Measurements from ENCODE around the gene NPTX2. TPM values are rescaled to one million over a fixed set of nuclear protein-coding genes. Genes with fewer than 3 reads are reported as not detected.

The NPTX2 gene
- total RNA-seq, 6 donors from 2014 or later = 0.30 to 1.3 (median 0.95) TPM; not detected in 2

GRCh38 chr7:98661607-98662006, 44.5 kb downstream of the NPTX2 start:
- H3K4me1 ChIP-seq = no peaks in the 10 kb centered on the region
- no peak for TF ChIP-seq EP300 (IDR thresholded peaks at IDR 0.05)
- TF ChIP-seq, protein P1, sequence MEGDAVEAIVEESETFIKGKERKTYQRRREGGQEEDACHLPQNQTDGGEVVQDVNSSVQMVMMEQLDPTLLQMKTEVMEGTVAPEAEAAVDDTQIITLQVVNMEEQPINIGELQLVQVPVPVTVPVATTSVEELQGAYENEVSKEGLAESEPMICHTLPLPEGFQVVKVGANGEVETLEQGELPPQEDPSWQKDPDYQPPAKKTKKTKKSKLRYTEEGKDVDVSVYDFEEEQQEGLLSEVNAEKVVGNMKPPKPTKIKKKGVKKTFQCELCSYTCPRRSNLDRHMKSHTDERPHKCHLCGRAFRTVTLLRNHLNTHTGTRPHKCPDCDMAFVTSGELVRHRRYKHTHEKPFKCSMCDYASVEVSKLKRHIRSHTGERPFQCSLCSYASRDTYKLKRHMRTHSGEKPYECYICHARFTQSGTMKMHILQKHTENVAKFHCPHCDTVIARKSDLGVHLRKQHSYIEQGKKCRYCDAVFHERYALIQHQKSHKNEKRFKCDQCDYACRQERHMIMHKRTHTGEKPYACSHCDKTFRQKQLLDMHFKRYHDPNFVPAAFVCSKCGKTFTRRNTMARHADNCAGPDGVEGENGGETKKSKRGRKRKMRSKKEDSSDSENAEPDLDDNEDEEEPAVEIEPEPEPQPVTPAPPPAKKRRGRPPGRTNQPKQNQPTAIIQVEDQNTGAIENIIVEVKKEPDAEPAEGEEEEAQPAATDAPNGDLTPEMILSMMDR (IDR thresholded peaks at IDR 0.05) = no peak
- ATAC-seq (ENCODE audit: low FRiP score in 2 of 2) (no peak), DNase-seq (no peak)
- no peaks in the 10 kb centered on the region for H3K27me3 ChIP-seq
- no peaks in the 10 kb centered on the region for H3K36me3 ChIP-seq
- peaks cover 0 to 11% (median 3%) of the 10 kb centered on the region in 4 donors for H3K9me3 ChIP-seq
- no peak overlapping the region for H3K27ac ChIP-seq
- no peak overlapping the region for H3K4me3 ChIP-seq
- WGBS, 2 donors = 62 to 74% methylated on average over 3 of the region's 3 CpGs

DNA sequence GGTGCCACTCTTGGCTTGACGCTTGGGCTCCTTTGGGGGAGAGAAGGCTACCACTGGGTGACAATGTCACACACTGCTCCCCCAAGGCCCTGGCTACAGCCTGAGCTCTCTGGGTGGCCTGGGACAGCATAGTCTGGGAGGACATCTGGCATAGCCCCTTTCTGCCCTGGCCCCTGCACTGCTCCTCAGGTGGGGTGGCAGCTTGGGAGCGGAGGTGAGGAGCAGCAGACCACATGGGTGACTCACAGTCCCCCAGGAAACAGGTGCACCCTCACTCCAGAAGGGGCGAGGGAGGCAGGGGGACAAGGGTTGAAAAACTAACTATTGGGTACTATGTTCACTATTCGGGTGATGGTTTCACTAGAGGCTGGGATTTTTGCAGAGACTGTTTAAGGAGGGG, 45.2 kb downstream of the NPTX2 start:
- Histone ChIP-seq H3K4me3 (no peak overlapping the region), H3K27ac (no peak overlapping the region), H3K9me3 (peaks cover 0 to 11% (median 3%) of the 10 kb centered on the region in 4 donors), H3K4me1 (no peaks in the 10 kb centered on the region), H3K27me3 (no peaks in the 10 kb centered on the region), H3K36me3 (no peaks in the 10 kb centered on the region)
- ATAC-seq (ENCODE audit: low FRiP score in 2 of 2) (no peak), DNase-seq (peak in 1 of 2 donors; percentile 32)
- TF ChIP-seq POLR2A (IDR thresholded peaks at IDR 0.05) = no peak
- TF ChIP-seq POLR2AphosphoS5 (IDR thresholded peaks at IDR 0.05) = no peak
- TF ChIP-seq, protein P1 (IDR thresholded peaks at IDR 0.05) = no peak
- no peak for TF ChIP-seq EP300 (IDR thresholded peaks at IDR 0.05)
- 75 to 86% methylated on average over 3 to 4 of the region's 4 CpGs for WGBS, 2 donors

- no peak for ATAC-seq (ENCODE audit: low FRiP score in 2 of 2)
- peaks cover 0 to 11% (median 3%) of the 10 kb centered on the region in 4 donors for H3K9me3 ChIP-seq
- no peak overlapping the region for H3K4me3 ChIP-seq
- H3K4me1 ChIP-seq = no peaks in the 10 kb centered on the region
- H3K27me3 ChIP-seq = no peaks in the 10 kb centered on the region
- no peaks in the 10 kb centered on the region for H3K36me3 ChIP-seq
- TF ChIP-seq POLR2A (IDR thresholded peaks at IDR 0.05) (no peak), POLR2AphosphoS5 (IDR thresholded peaks at IDR 0.05) (no peak), EP300 (IDR thresholded peaks at IDR 0.05) (no peak)
- TF ChIP-seq, protein P1 (IDR thresholded peaks at IDR 0.05) = no peak
- H3K27ac ChIP-seq = no peak overlapping the region
- DNase-seq = no peak
- WGBS, 2 donors = 80 to 86% methylated on average over 6 of the region's 6 CpGs
Observed at GRCh38 chr7:98664882-98665281, 47.8 kb downstream of the NPTX2 start.

GRCh38 chr7:98668255-98668654, 51.2 kb downstream of the NPTX2 start:
- no peaks in the 10 kb centered on the region for H3K27me3 ChIP-seq
- H3K27ac ChIP-seq = no peak overlapping the region
- 39 to 40% methylated on average over 9 to 11 of the region's 11 CpGs for WGBS, 2 donors
- no peaks in the 10 kb centered on the region for H3K4me1 ChIP-seq
- peaks cover 0 to 4% (median 0%) of the 10 kb centered on the region in 4 donors for H3K9me3 ChIP-seq
- ATAC-seq (ENCODE audit: low FRiP score in 2 of 2) (no peak), DNase-seq (no peak)
- TF ChIP-seq POLR2AphosphoS5 (IDR thresholded peaks at IDR 0.05) = no peak
- TF ChIP-seq, protein P1 (IDR thresholded peaks at IDR 0.05) = no peak
- H3K4me3 ChIP-seq = no peak overlapping the region
- no peaks in the 10 kb centered on the region for H3K36me3 ChIP-seq

- WGBS, 2 donors = 76 to 78% methylated on average over 9 of the region's 9 CpGs
- no peak for DNase-seq
- no peak for ATAC-seq (ENCODE audit: low FRiP score in 2 of 2)
Observed at GRCh38 chr7:98669329-98670000, 52.4 kb downstream of the NPTX2 start.

More at GRCh38 chr7:98669329-98670000, 52.4 kb downstream of the NPTX2 start:
- no peak overlapping the region for H3K27ac ChIP-seq
- H3K4me3 ChIP-seq = no peak overlapping the region
- H3K4me1 ChIP-seq = no peaks in the 10 kb centered on the region
- TF ChIP-seq, protein P1 (IDR thresholded peaks at IDR 0.05) = no peak
- TF ChIP-seq POLR2AphosphoS5 (IDR thresholded peaks at IDR 0.05) (no peak), EP300 (IDR thresholded peaks at IDR 0.05) (no peak), POLR2A (IDR thresholded peaks at IDR 0.05) (no peak)
- no peaks in the 10 kb centered on the region for H3K27me3 ChIP-seq
- no peaks in the 10 kb centered on the region for H3K9me3 ChIP-seq
- H3K36me3 ChIP-seq = no peaks in the 10 kb centered on the region

Data from upper lobe of left lung (tissue), 6 donors.